ENCODE data around the gene PTPN14. TPM values are rescaled to one million over a fixed set of nuclear protein-coding genes. Genes with fewer than 3 reads are reported as not detected.
A peak's percentile ranks its signal among the peaks of the same experiment; 100 is the strongest.

PTPN14 gene
- total RNA-seq, 2 donors from 2014 or later = 6.8 TPM

DNA sequence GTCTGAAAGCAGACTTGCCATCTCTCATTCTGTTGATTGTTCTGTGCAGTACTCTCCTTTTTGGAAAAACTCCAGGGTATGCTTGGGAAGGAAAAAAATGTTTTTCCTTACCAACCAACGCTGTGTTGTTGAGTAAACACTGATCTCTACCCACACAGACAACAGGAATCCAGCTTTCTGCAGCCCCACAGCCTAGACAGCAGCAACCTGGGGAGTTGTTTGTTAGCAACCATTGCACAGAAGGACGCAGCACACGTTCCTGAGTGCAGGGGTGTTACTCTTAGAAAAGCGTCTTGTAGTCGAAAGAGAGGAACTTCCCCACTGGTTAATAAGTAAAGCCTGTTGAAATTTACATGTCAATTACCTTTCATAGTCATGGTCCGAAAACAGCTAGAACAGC lies 213.9 kb downstream of the PTPN14 start:
- DNase-seq = no peak
- intact Hi-C loops (cut with DNase I, micrococcal nuclease) = loop anchor here in 1 of 2 donors (10.0 kb wide), 1 partner anchor 247 kb away; no protein-coding TSS in a partner anchor
- ATAC-seq = no peak

- intact Hi-C loops (cut with DNase I, micrococcal nuclease) = loop anchor here in 1 of 2 donors (10.0 kb wide), 1 partner anchor 248 kb away; no protein-coding TSS in a partner anchor
- no peak for ATAC-seq
- DNase-seq = no peak
Measured at GRCh38 chr1:214337015-214337414, 214.4 kb downstream of the PTPN14 start.

DNA sequence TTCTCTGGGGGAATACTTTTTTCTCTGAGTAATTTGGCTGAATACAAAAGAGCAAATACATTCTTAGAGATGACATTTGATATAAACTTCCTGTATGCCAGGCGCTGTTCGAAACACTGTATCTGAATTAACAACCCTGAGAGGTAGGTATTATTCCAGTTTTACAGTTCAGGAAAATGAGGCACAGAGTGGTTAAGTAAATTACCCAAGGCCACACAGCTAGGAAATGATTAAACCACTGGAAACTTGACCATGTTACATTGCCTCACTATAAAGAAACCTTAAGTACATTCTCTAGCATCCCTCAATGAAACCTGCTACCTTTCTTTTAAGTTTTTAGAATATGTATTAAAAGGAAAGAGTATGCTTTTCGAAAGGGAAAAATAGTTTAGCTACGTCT lies 215.8 kb downstream of the PTPN14 start:
- DNase-seq (no peak), ATAC-seq (no peak)
- intact Hi-C loops (cut with DNase I, micrococcal nuclease) = loop anchor here in 1 of 2 donors (10.0 kb wide), 1 partner anchor 249 kb away; no protein-coding TSS in a partner anchor

DNA sequence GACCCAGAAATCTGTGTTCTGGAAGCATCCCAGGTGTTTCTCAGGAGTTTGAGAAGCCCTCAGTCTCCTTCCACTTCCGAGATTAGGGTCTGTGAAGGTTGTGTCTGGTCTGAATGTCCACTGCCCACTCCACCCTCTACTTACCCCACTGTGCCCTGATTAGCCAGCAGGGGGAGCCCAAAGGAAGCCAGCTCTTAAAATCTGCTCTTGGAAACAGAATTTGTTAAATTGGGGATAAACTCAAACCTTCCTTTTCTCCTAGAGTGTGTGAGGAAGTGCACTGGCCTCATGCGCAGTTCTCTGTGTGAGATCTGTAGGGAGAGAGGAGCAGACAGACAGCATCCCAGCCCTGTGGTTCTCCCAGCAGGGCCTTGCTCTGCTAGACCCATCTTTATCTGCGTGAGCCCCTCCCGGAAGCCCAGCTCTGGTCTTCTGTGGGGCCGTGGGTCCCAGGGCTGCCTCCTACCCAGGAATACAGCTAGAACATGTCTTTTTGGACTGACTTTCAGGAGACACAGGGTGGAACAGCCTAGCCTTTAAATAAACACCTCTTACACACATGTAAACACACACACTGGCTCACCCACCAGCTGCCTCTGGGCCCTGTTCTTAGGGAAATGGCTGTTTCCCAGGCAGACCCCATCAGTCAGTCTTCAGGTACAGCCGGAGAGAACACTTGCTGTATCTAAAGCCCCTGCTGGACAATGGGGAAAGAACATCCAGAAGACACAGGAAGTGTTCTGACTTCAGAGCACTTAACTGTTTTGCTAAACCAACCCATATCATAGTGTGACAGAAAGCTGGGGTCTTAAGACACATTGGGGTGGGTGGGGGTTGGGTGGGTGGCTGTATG lies 218.2 kb downstream of the PTPN14 start:
- intact Hi-C loops (cut with DNase I, micrococcal nuclease) = loop anchor here (5.0 to 10.0 kb wide), 2 partner anchors 252 to 254 kb away; no protein-coding TSS in a partner anchor
- DNase-seq (peak in 1 of 2 donors; percentile 63), ATAC-seq (peak; percentile 54)

GRCh38 chr1:214331827-214332423 lies 219.5 kb downstream of the PTPN14 start:
- DNase-seq = peak in 1 of 2 donors; percentile 40

DNA sequence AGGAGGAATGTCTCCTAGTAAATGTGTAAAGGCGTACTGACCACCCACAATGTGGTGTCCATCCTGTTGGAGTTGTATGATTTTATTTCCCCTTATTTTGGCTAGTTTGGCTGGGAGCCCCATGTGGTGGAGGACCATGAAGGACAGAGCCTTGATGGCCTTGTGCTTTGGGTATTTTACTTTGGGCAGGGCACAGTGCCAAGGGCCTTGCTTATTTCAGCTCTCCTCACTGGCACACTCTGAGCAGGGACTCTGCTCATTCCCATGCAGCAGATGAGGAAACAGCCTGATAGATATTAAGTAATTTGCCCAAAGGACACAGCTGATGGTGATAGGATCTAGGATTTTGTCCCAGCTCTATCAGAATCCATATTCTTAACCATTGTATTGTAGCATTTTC lies 220.2 kb downstream of the PTPN14 start:
- DNase-seq = no peak
- intact Hi-C loops (cut with DNase I, micrococcal nuclease) = loop anchor here (5.0 to 10.0 kb wide), 2 partner anchors 254 to 256 kb away; no protein-coding TSS in a partner anchor
- no peak for ATAC-seq

More at GRCh38 chr1:214331827-214332423, 219.5 kb downstream of the PTPN14 start:
- intact Hi-C loops (cut with DNase I, micrococcal nuclease) = loop anchor here (5.0 to 10.0 kb wide), 2 partner anchors 253 to 255 kb away; no protein-coding TSS in a partner anchor
- peak; percentile 60 for ATAC-seq

GRCh38 chr1:214330715-214331114 lies 220.7 kb downstream of the PTPN14 start:
- no peak for ATAC-seq
- intact Hi-C loops (cut with DNase I, micrococcal nuclease) = loop anchor here (5.0 to 10.0 kb wide), 2 partner anchors 254 to 257 kb away; no protein-coding TSS in a partner anchor

DNA sequence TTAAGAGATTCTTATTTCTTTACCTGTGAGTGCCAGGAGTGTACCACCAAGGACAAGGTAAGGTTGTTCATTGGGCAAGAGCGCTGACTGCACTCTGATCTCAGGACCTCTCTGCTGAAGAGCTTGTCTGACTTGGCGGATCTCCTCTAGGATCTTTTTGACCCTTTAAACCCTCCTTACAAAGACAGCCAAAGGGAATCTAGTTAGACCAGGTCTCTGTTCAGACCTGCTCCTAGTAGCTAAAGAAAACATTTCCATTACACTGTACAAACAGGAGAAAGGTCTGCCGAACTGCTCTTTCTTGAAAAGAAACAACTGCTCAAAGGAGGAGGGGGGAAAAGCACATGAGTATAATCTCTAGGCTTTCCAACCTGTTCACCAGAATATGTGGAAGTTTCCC lies 221.2 kb downstream of the PTPN14 start:
- DNase-seq (no peak), ATAC-seq (no peak)
- intact Hi-C loops (cut with DNase I, micrococcal nuclease) = loop anchor here (5.0 to 10.0 kb wide), 2 partner anchors 255 to 257 kb away; no protein-coding TSS in a partner anchor

More at GRCh38 chr1:214330715-214331114, 220.7 kb downstream of the PTPN14 start:
- DNase-seq = no peak

GRCh38 chr1:214329470-214330220 lies 221.8 kb downstream of the PTPN14 start:
- ATAC-seq (no peak), DNase-seq (no peak)
- intact Hi-C loops (cut with DNase I, micrococcal nuclease) = loop anchor here (2.0 to 10.0 kb wide), 5 partner anchors 55 to 258 kb away; no protein-coding TSS in a partner anchor

- DNase-seq (peak; percentile 61 to 83), ATAC-seq (peak; percentile 97)
- intact Hi-C loops (cut with DNase I, micrococcal nuclease) = loop anchor here (2.0 to 10.0 kb wide), 3 partner anchors 54 to 114 kb away; no protein-coding TSS in a partner anchor
Measured at GRCh38 chr1:214328770-214329469, 222.5 kb downstream of the PTPN14 start.

DNA sequence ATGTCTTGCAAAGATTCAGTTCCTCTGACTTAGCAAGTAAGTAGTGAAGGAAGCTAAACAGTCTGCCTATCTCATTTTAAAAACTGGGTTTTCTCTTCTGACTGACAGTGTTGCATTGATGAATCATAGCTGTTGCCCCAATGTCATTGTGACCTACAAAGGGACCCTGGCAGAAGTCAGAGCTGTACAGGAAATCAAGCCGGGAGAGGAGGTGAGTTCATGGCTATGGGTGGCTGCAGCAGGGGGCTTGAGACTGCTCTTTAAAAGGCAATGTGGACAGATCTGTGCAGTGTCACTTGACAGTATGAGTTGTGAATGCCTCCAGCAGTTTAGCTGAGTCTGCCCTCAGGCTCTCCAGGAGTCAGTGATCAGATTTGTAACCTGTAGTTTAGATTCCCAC lies 223.9 kb downstream of the PTPN14 start:
- intact Hi-C loops (cut with DNase I, micrococcal nuclease) = loop anchor here in 1 of 2 donors (10.0 kb wide), 1 partner anchor 53 kb away; no protein-coding TSS in a partner anchor
- ATAC-seq (no peak), DNase-seq (no peak)

GRCh38 chr1:214326406-214326805 lies 225.0 kb downstream of the PTPN14 start:
- DNase-seq (no peak), ATAC-seq (no peak)
- intact Hi-C loops (cut with DNase I, micrococcal nuclease) = loop anchor here in 1 of 2 donors (10.0 kb wide), 1 partner anchor 52 kb away; no protein-coding TSS in a partner anchor

DNA sequence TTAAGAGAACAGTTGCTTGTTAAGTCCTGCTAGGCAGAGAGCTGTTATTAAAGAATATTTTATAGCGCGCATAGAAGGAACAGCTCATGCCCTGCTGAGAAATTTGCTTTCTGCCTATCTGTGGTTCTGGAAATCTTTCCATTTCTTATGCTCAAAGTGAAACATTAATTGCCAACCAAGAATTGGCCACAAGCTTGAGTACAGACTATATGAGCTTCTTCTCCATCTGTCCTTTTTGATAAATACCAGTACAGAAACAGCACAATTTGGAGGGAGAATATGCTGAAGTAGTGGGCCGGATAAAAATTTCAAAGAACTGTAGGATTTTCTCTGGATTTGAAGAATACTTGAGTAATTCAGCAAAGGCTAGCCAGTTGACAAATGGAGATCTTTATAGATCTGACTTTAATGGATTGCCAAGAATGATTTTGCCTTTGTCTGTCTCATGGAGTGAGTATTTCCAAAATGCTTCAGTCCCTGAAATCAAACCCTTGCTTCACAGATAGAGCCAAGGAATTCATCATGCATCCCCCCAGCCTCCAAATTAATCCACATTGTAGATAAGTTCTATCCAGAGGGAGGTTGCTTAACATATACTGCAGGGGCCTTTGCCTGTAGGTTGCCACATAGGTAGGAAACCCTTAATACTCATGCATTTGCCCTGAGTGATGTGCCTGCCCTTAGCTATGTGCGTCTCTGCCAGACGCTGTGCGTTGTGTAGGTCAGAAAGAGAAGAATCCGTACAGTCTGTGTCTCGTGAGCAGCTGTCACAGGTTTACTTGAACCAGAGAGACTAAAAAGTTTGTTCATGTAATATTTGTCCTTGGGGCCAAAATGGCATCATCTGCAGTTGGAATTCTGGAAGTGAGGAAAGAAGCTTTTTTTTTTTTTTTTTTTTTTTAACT lies 226.3 kb downstream of the PTPN14 start:
- intact Hi-C loops (cut with DNase I, micrococcal nuclease) = loop anchor here in 1 of 2 donors (10.0 kb wide), 1 partner anchor 50 kb away; no protein-coding TSS in a partner anchor
- ATAC-seq (no peak), DNase-seq (no peak)

GRCh38 chr1:214321705-214322453 lies 229.5 kb downstream of the PTPN14 start:
- no peak for DNase-seq
- intact Hi-C loops (cut with DNase I, micrococcal nuclease) = loop anchor here in 1 of 2 donors (10.0 kb wide), 1 partner anchor 47 kb away; no protein-coding TSS in a partner anchor
- ATAC-seq = no peak

DNA sequence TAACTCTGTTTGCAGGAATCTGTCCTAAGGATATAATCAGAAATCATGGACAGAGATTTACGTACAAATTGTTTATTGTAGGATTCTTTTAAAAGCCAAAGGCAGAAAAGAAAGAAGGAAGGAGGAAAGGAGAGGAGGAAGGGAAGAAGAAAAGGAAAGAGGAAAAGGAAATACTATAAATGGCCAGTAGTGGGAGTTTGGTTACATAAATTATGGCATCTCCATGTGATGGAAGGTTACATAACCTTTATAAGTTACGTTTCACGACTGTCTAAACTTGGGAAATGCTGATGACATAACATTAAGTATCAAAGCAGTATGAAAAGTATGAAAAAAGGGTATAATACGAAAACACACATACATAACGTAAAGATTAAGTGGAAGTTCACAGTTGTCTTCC lies 231.5 kb downstream of the PTPN14 start:
- DNase-seq (no peak), ATAC-seq (no peak)
- intact Hi-C loops (cut with DNase I, micrococcal nuclease) = loop anchor here in 1 of 2 donors (10.0 kb wide), 1 partner anchor 45 kb away; no protein-coding TSS in a partner anchor
